Measurements from ENCODE around the gene CCDC12. TPM values are rescaled to one million over a fixed set of nuclear protein-coding genes. Genes with fewer than 3 reads are reported as not detected.

Gene CCDC12
- total RNA-seq, 2 donors from 2014 or later = 49.3 to 55.2 TPM

DNA sequence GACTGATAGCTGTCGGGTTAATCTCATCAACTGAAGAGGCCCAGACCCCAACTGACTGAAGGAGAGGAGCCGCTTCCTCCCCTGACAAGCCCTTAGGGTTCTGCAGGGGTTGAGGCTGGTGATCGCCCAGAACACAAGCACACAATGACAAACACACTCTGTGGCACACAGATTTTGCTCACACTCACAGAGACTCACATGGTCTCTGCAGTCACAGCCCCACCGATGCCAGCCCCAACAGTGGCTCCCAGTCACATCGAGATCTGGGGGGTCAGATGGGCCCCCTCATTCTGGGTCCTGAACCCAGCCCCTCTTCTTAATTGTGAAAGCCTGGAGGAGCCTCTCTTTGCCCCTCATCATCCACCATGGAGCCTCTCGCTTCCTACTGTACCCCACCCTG lies 82.3 kb downstream of the CCDC12 start:
- Mint-ChIP-seq H3K9me3 (no peaks in the 10 kb centered on the region), H3K36me3 (no peaks in the 10 kb centered on the region), H3K27ac (no peak overlapping the region)
- ATAC-seq = no peak
- no peak for DNase-seq (ENCODE audit: low spot score in 2 of 2)

DNA sequence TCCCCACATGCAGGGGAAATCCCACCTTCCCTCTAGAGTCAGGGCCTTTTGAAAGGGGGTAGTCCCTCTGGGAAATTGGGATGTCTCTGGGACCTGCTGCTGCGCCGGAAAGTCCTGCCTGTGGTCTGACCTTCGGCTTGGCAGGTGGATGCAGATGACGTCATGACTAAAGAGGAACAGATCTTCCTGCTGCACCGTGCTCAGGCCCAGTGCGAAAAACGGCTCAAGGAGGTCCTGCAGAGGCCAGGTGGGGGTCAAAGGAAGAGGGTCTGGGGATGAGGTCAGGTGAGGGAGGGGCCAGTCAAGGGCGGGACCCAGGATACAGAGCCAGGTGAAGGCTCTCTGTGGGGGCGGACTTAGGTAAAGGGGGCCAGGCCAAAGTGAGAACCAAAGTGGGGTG lies 82.8 kb downstream of the CCDC12 start:
- ATAC-seq (peak in 1 of 2 donors; percentile 42), DNase-seq (ENCODE audit: low spot score in 2 of 2) (no peak)
- H3K36me3 Mint-ChIP-seq = no peaks in the 10 kb centered on the region
- no peaks in the 10 kb centered on the region for H3K9me3 Mint-ChIP-seq
- no peak overlapping the region for H3K27ac Mint-ChIP-seq

- DNase-seq (ENCODE audit: low spot score in 2 of 2) = no peak
- H3K9me3 Mint-ChIP-seq = no peaks in the 10 kb centered on the region
Observed at GRCh38 chr3:46893146-46893748, 83.3 kb downstream of the CCDC12 start.

DNA sequence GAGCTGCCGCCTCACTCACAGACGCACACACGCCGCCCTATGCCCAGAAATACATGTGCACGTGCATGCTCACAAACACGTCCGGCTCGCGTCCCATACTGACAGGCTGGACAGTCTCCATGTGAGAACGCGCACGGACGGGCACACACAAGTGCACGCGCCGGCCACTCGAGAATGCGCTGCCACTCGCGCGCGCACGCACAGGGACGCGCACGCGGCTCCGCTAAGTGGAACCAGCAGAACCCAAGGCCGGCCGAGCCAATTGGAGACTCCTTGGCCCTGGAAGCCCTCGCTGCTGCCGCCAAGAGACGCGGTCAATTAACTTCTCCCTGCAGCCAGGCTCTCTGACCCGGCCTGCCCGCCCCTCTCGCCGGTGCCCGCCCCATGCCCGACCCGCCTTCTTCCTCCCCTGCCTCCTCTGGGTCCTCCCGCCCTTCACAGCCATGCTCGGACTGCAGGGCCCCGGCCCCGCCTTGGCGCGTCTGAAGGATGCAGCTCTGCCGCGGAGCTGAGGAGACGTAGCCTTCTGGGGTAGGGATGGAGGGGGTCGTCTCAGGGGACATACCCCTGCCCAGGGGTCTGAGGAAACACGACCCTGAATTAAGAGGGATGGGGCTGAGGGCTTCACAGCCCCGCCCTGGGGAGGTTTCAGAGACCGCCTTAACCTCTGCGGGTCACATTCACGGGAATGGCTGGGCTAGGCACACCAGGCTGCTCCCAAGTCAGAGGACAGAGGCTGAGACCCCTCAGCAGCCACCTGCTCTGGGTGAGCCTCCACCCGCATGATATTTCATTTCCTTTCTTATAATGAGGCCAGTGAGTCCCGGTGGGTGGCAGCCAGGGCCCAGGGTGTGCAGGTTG lies 84.0 kb downstream of the CCDC12 start:
- no peak for DNase-seq (ENCODE audit: low spot score in 2 of 2)
- Mint-ChIP-seq H3K9me3 (no peaks in the 10 kb centered on the region), H3K27ac (no peak overlapping the region), H3K36me3 (no peaks in the 10 kb centered on the region)
- ATAC-seq = peak in 1 of 2 donors; percentile 32

More at GRCh38 chr3:46893146-46893748, 83.3 kb downstream of the CCDC12 start:
- Mint-ChIP-seq H3K27ac (no peak overlapping the region), H3K36me3 (no peaks in the 10 kb centered on the region)
- ATAC-seq = no peak

GRCh38 chr3:46891132-46891531 lies 85.4 kb downstream of the CCDC12 start:
- no peaks in the 10 kb centered on the region for H3K36me3 Mint-ChIP-seq
- H3K27ac Mint-ChIP-seq = no peak overlapping the region
- no peaks in the 10 kb centered on the region for H3K9me3 Mint-ChIP-seq
- no peak for ATAC-seq
- no peak for DNase-seq (ENCODE audit: low spot score in 2 of 2)

- DNase-seq (ENCODE audit: low spot score in 2 of 2) = no peak
- ATAC-seq = no peak
- H3K9me3 Mint-ChIP-seq = no peaks in the 10 kb centered on the region
- H3K36me3 Mint-ChIP-seq = no peaks in the 10 kb centered on the region
- H3K27ac Mint-ChIP-seq = no peak overlapping the region
Observed at GRCh38 chr3:46890132-46890531, 86.4 kb downstream of the CCDC12 start.

DNA sequence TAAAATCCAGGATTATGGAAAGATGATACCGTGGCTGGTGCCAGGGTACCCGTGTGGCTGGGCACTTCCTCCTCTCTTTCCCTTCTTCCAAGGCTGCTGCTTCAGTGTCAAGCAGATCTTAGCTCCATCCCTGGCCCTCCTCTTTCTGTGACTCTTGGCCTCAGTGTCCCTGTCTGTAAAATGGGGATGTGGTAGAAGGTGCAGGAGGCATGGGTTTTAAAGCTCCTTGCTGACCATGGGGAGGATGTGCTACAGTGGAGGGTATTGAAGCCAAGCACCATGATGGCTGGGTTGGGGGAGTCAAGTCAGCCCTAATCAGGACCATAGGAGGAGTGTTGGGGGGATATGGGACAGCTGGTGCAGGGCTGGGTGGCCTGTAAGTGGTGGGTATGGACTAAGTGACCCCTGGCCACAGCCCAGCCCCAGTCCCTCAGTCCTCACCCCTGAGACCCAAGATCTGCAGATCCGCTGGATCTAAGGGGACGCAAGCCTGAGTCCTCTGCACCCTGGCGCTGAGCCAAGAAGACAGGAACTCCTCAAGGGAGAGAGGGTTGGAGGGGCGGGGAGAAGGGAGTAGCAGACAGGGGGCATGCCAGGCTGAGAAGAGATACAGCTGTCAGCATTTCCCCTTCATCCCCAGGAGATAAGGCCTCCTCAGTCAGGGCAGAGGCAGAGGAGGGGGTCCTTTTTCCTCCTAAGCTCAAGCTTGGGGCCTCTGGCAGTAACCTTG lies 87.0 kb downstream of the CCDC12 start:
- Mint-ChIP-seq H3K9me3 (no peaks in the 10 kb centered on the region), H3K36me3 (no peaks in the 10 kb centered on the region), H3K27ac (no peak overlapping the region)
- DNase-seq (ENCODE audit: low spot score in 2 of 2) = no peak
- ATAC-seq = no peak

GRCh38 chr3:46888705-46889104 lies 87.8 kb downstream of the CCDC12 start:
- Mint-ChIP-seq H3K36me3 (no peaks in the 10 kb centered on the region), H3K9me3 (no peaks in the 10 kb centered on the region), H3K27ac (no peak overlapping the region)
- ATAC-seq (no peak), DNase-seq (ENCODE audit: low spot score in 2 of 2) (no peak)

DNA sequence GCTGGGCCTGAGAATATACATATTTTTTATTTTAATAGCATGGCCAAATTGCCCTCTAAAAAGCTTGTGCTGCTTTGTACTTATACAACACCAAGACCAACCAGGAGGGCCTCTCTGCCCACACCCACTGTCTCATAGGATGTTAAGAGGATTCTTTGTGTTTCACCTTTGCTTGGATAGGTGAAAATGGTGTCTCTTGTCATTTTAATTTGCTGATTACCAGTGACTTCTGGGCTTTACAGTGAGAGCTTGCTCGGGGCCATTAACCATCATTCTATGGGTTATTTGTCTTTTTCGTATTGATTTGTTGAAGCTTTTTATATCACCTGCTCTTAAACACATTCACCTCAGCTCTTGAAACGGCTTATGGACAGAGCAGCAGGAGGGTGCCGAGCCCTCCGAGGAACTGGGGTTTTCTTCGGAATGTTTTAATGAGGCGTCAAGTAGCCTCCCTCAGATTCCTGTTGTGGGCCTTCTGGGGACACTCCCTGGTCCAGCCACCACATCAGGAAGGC lies 88.5 kb downstream of the CCDC12 start:
- ATAC-seq (no peak), DNase-seq (ENCODE audit: low spot score in 2 of 2) (no peak)
- Mint-ChIP-seq H3K27ac (no peak overlapping the region), H3K9me3 (no peaks in the 10 kb centered on the region), H3K36me3 (no peaks in the 10 kb centered on the region)

- Mint-ChIP-seq H3K36me3 (peaks cover 0 to 3% of the 10 kb centered on the region in 2 donors), H3K9me3 (no peaks in the 10 kb centered on the region), H3K27ac (no peak overlapping the region)
- DNase-seq (ENCODE audit: low spot score in 2 of 2) (no peak), ATAC-seq (no peak)
Observed at GRCh38 chr3:46885612-46886011, 90.9 kb downstream of the CCDC12 start.

GRCh38 chr3:46884929-46885328 lies 91.6 kb downstream of the CCDC12 start:
- Mint-ChIP-seq H3K9me3 (no peaks in the 10 kb centered on the region), H3K27ac (no peak overlapping the region), H3K36me3 (peaks cover 0 to 7% of the 10 kb centered on the region in 2 donors)
- DNase-seq (ENCODE audit: low spot score in 2 of 2) (no peak), ATAC-seq (no peak)

GRCh38 chr3:46884427-46884826 lies 92.1 kb downstream of the CCDC12 start:
- DNase-seq (ENCODE audit: low spot score in 2 of 2) = no peak
- H3K27ac Mint-ChIP-seq = no peak overlapping the region
- peaks cover 0 to 7% of the 10 kb centered on the region in 2 donors for H3K36me3 Mint-ChIP-seq
- no peak for ATAC-seq
- no peaks in the 10 kb centered on the region for H3K9me3 Mint-ChIP-seq

DNA sequence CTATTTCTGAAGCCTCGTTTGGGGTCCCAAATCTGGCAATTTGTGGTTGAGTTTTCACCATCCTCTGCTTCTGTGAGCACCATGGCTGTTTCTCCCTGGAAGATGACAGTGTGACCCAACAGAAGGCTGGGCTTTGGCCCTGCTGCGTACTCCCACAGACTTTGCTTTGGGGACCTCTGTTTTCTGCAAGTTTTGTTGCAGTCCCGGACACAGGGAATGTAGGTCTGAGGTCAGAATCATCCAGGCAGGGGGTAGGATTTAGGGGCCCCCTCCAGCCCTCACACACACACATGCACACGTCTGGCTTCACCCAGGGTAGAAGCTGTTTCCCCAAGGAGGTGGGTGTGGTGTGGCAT lies 92.7 kb downstream of the CCDC12 start:
- DNase-seq (ENCODE audit: low spot score in 2 of 2) (no peak), ATAC-seq (no peak)
- H3K27ac Mint-ChIP-seq = no peak overlapping the region
- H3K9me3 Mint-ChIP-seq = no peaks in the 10 kb centered on the region
- H3K36me3 Mint-ChIP-seq = peaks cover 0 to 7% of the 10 kb centered on the region in 2 donors

- H3K9me3 Mint-ChIP-seq = no peaks in the 10 kb centered on the region
- DNase-seq (ENCODE audit: low spot score in 2 of 2) = no peak
- peaks cover 0 to 7% of the 10 kb centered on the region in 2 donors for H3K36me3 Mint-ChIP-seq
- H3K27ac Mint-ChIP-seq = no peak overlapping the region
- peak; percentile 34 to 53 for ATAC-seq
Observed at GRCh38 chr3:46883054-46883829, 93.3 kb downstream of the CCDC12 start.

- H3K36me3 Mint-ChIP-seq = peaks cover 0 to 7% of the 10 kb centered on the region in 2 donors
- ATAC-seq (peak; percentile 24 to 27), DNase-seq (ENCODE audit: low spot score in 2 of 2) (no peak)
- no peak overlapping the region for H3K27ac Mint-ChIP-seq
- H3K9me3 Mint-ChIP-seq = no peaks in the 10 kb centered on the region
Observed at GRCh38 chr3:46882377-46883053, 94.0 kb downstream of the CCDC12 start.

Data from activated naive CD4-positive, alpha-beta T cell treated with anti-CD3 and anti-CD28 coated beads, Interleukin-2, amount 50 U/mL, for 72 hours (primary cell).